Gastroesophageal sphincter (tissue), 4 donors: ENCODE measurements around the gene OLFML2A. TPM values are rescaled to one million over a fixed set of nuclear protein-coding genes. Genes with fewer than 3 reads are reported as not detected.

Experiments used
- ATAC-seq: fragments of 150-250 bp; one replicate; pipeline ENCODE4 v1.9.1; 2016; ENCODE audit warnings: mild to moderate bottlenecking, moderate library complexity
- H3K27ac ChIP-seq, 4 donors: fragments of 200-600 bp; sonication (generic) in 3 of 4; 1 replicate in 3 of 4; 2 replicates in 1 of 4; pipeline ENCODE4 v1.5.1; 2016 to 2019
- H3K27me3 ChIP-seq: fragments of 200-600 bp; sonication (generic); one replicate; pipeline ENCODE4 v1.5.1; 2019
- H3K36me3 ChIP-seq, 2 donors: fragments of 200-600 bp; sonication (generic); one replicate each; pipeline ENCODE4 v1.5.1; 2019; ENCODE audit warnings: control low read depth in 1 of 2
- H3K4me1 ChIP-seq, 3 donors: fragments of 200-600 bp; sonication (generic); 1 replicate in 2 of 3; 2 replicates in 1 of 3; pipeline ENCODE4 v1.5.1; 2016 to 2019; ENCODE audit warnings: control low read depth in 2 of 3
- H3K4me3 ChIP-seq, 2 donors: fragments of 200-600 bp; sonication (generic); one replicate each; pipeline ENCODE4 v1.5.1; 2019; ENCODE audit warnings: mild to moderate bottlenecking in 1 of 2, moderate library complexity in 1 of 2
- H3K9me3 ChIP-seq, 3 donors: fragments of 200-600 bp; sonication (generic); one replicate each; pipeline ENCODE4 v1.5.1; 2017 to 2019; ENCODE audit warnings: control low read depth in 2 of 3
- CTCF ChIP-seq, 4 experiments: fragments of 200-600 bp in 2 of 4; fragments of 450-650 bp in 2 of 4; sonication (generic) in 1 of 4; IDR thresholded peaks; one replicate each; pipeline ENCODE4 v1.5.1; 2017 to 2019; ENCODE audit warnings: antibody characterized with exemption in 4 of 4, mild to moderate bottlenecking in 2 of 4, moderate library complexity in 2 of 4
- EP300 ChIP-seq: sonication (generic); formaldehyde crosslinking; IDR thresholded peaks from one replicate; pipeline ENCODE4 v1.6.1; 2017; ENCODE audit warnings: antibody characterized with exemption, mild to moderate bottlenecking
- POLR2A ChIP-seq, 2 donors: fragments of 450-650 bp; IDR thresholded peaks; one replicate each; pipeline ENCODE4 v1.6.1; 2017; ENCODE audit warnings: antibody characterized with exemption in 2 of 2, mild to moderate bottlenecking in 2 of 2, moderate library complexity in 1 of 2
- POLR2AphosphoS5 ChIP-seq: sonication (generic); formaldehyde crosslinking; IDR thresholded peaks from one replicate; pipeline ENCODE4 v1.6.1; 2017; ENCODE audit warnings: antibody characterized with exemption
- WGBS, 2 donors: methylation state at CpG; one replicate each; pipeline ENCODE4 v1.1.5; 2018; ENCODE audit warnings: low coverage in 1 of 2; 5-methylcytosine and 5-hydroxymethylcytosine counted together
- total RNA-seq, 4 donors: library from RNA; depleted of rRNA; stranded (reverse); fragments of >200 nt; gene quantifications; one replicate each; pipeline ENCODE4 v1.1.0, GENCODE V29; 2016

The OLFML2A gene
- total RNA-seq, 4 donors from 2014 or later = 21.7 to 85.7 (median 43.2) TPM

- WGBS, 2 donors = 40 to 93% methylated on average over 2 of the region's 9 CpGs
Observed at GRCh38 chr9:124795881-124796431, 19.0 kb downstream of the OLFML2A start.

GRCh38 chr9:124797343-124798103, 20.6 kb downstream of the OLFML2A start:
- peak overlapping the region in 3 of 4 donors; percentile 58 to 73 (median 67) for H3K27ac ChIP-seq
- H3K27me3 ChIP-seq = no peaks in the 10 kb centered on the region
- ATAC-seq = peak; percentile 23
- no peak for TF ChIP-seq CTCF (IDR thresholded peaks at IDR 0.05)
- TF ChIP-seq EP300 = no peak
- no peak for TF ChIP-seq POLR2AphosphoS5
- no peak for TF ChIP-seq POLR2A (IDR thresholded peaks at IDR 0.05)
- H3K4me3 ChIP-seq = no peak overlapping the region
- peaks cover 0 to 21% of the 10 kb centered on the region in 2 donors for H3K36me3 ChIP-seq
- H3K4me1 ChIP-seq = peaks cover 0 to 75% (median 12%) of the 10 kb centered on the region in 3 donors
- H3K9me3 ChIP-seq = no peaks in the 10 kb centered on the region
- 29 to 31% methylated on average over 6 to 7 of the region's 10 CpGs for WGBS, 2 donors

More at GRCh38 chr9:124795881-124796431, 19.0 kb downstream of the OLFML2A start:
- Histone ChIP-seq H3K4me3 (no peak overlapping the region), H3K27me3 (no peaks in the 10 kb centered on the region), H3K9me3 (no peaks in the 10 kb centered on the region), H3K27ac (peak overlapping the region in 3 of 4 donors; percentile 58 to 73 (median 67)), H3K4me1 (peaks cover 0 to 76% (median 12%) of the 10 kb centered on the region in 3 donors), H3K36me3 (peaks cover 0 to 8% of the 10 kb centered on the region in 2 donors)
- no peak for TF ChIP-seq POLR2A (IDR thresholded peaks at IDR 0.05)
- peak; percentile 14 for TF ChIP-seq POLR2AphosphoS5
- no peak for TF ChIP-seq EP300
- no peak for TF ChIP-seq CTCF (IDR thresholded peaks at IDR 0.05)
- peak; percentile 45 for ATAC-seq

- 60 to 100% methylated on average over 1 of the region's 13 CpGs for WGBS, 2 donors
- no peaks in the 10 kb centered on the region for H3K9me3 ChIP-seq
- H3K27me3 ChIP-seq = no peaks in the 10 kb centered on the region
- H3K36me3 ChIP-seq = peaks cover 0 to 40% of the 10 kb centered on the region in 2 donors
- no peak for ATAC-seq
- no peak for TF ChIP-seq CTCF (IDR thresholded peaks at IDR 0.05)
- no peak for TF ChIP-seq EP300
- no peak for TF ChIP-seq POLR2A (IDR thresholded peaks at IDR 0.05)
- TF ChIP-seq POLR2AphosphoS5 = no peak
- no peak overlapping the region for H3K4me3 ChIP-seq
- H3K27ac ChIP-seq = peak overlapping the region in 1 of 4 donors; percentile 51
- H3K4me1 ChIP-seq = peaks cover 0 to 61% (median 12%) of the 10 kb centered on the region in 3 donors
Observed at GRCh38 chr9:124799274-124800006, 22.5 kb downstream of the OLFML2A start.

GRCh38 chr9:124800306-124801259, 23.6 kb downstream of the OLFML2A start:
- H3K9me3 ChIP-seq = no peaks in the 10 kb centered on the region
- H3K27me3 ChIP-seq = no peaks in the 10 kb centered on the region
- WGBS, 2 donors = 48 to 80% methylated on average over 4 to 5 of the region's 15 CpGs
- peaks cover 0 to 56% (median 12%) of the 10 kb centered on the region in 3 donors for H3K4me1 ChIP-seq
- H3K27ac ChIP-seq = peak overlapping the region in 3 of 4 donors; percentile 14 to 51 (median 31)
- peaks cover 0 to 44% of the 10 kb centered on the region in 2 donors for H3K36me3 ChIP-seq
- no peak for TF ChIP-seq POLR2A (IDR thresholded peaks at IDR 0.05)
- TF ChIP-seq POLR2AphosphoS5 = no peak
- no peak for TF ChIP-seq EP300
- TF ChIP-seq CTCF (IDR thresholded peaks at IDR 0.05) = no peak
- H3K4me3 ChIP-seq = no peak overlapping the region
- peak; percentile 38 for ATAC-seq
